Upper lobe of left lung (tissue), 6 donors: Measurements from ENCODE around the gene KATNAL2. TPM values are rescaled to one million over a fixed set of nuclear protein-coding genes. Genes with fewer than 3 reads are reported as not detected.
"Not testable (repeated sequence)": the region's sequence is repeated elsewhere in the genome, so short reads cannot be mapped to it uniquely, and the experiment has no call there.

Experiments used
- ATAC-seq, 2 donors: fragments of 200-7000 bp; cut with Tn5 transposase; one replicate each; pipeline ENCODE4 v1.9.1; 2022; ENCODE audit warnings: mild to moderate bottlenecking in 2 of 2, moderate library complexity in 2 of 2; ENCODE audit not compliant: low FRiP score in 2 of 2
- DNase-seq, 2 donors: peaks; one replicate each; pipeline ENCODE4 v3.0.0-alpha.2; 2019 to 2020
- H3K27ac ChIP-seq, 4 donors: fragments of 200-600 bp; sonication (generic); one replicate each; pipeline ENCODE4 v1.5.1; 2016 to 2019
- H3K27me3 ChIP-seq, 4 donors: fragments of 200-600 bp; sonication (generic); one replicate each; pipeline ENCODE4 v1.5.1; 2017 to 2019
- H3K36me3 ChIP-seq, 4 donors: fragments of 200-600 bp; sonication (generic); one replicate each; pipeline ENCODE4 v1.5.1; 2016 to 2019
- H3K4me1 ChIP-seq, 4 donors: fragments of 200-600 bp; sonication (generic); one replicate each; pipeline ENCODE4 v1.5.1; 2018 to 2019
- H3K4me3 ChIP-seq, 4 donors: fragments of 200-600 bp; sonication (generic); one replicate each; pipeline ENCODE4 v1.5.1; 2017 to 2019; ENCODE audit warnings: mild to moderate bottlenecking in 2 of 4, moderate library complexity in 1 of 4
- H3K9me3 ChIP-seq, 4 donors: fragments of 200-600 bp; sonication (generic); one replicate each; pipeline ENCODE4 v1.5.1; 2018 to 2019
- CTCF ChIP-seq, 6 experiments: fragments of 450-650 bp in 4 of 6; fragments of 200-600 bp in 2 of 6; sonication (generic) in 2 of 6; IDR thresholded peaks; one replicate each; pipeline ENCODE4 v1.5.1; 2016 to 2019; ENCODE audit warnings: antibody characterized with exemption in 6 of 6
- EP300 ChIP-seq, 4 donors: sonication (generic); formaldehyde crosslinking; IDR thresholded peaks; one replicate each; pipeline ENCODE4 v1.5.1; 2017; ENCODE audit warnings: antibody characterized with exemption in 4 of 4, control low read depth in 2 of 4
- POLR2A ChIP-seq, 4 donors: fragments of 450-650 bp; IDR thresholded peaks; one replicate each; pipeline ENCODE4 v1.5.1; 2016 to 2017; ENCODE audit warnings: antibody characterized with exemption in 4 of 4, mild to moderate bottlenecking in 2 of 4
- POLR2AphosphoS5 ChIP-seq, 2 donors: sonication (generic); formaldehyde crosslinking; IDR thresholded peaks; one replicate each; pipeline ENCODE4 v1.5.1; 2017; ENCODE audit warnings: antibody characterized with exemption in 2 of 2
- WGBS, 2 donors: methylation state at CpG; one replicate each; pipeline ENCODE4 v1.1.5; 2017 to 2018; 5-methylcytosine and 5-hydroxymethylcytosine counted together
- total RNA-seq, 6 donors: library from RNA; depleted of rRNA in 4 of 6; stranded (reverse); fragments of >200 nt in 4 of 6; gene quantifications; one replicate each; pipeline versions ENCODE4 v1.1.0 to v1.2.1, GENCODE V29; 2016 to 2021
- donor health status: DM: no; HTN: no; CAD: no; lungs with moderate emphysema.
- donor health status: DM: no; HTN: yes; CAD: no; lungs with severe emphysema.

The KATNAL2 gene
- total RNA-seq, 6 donors from 2014 or later: 1.6 to 12.6 (median 5.5) TPM

GRCh38 chr18:47028738-47029137, 111.3 kb downstream of the KATNAL2 start:
- not testable (repeated sequence) for H3K27me3 ChIP-seq, H3K27ac ChIP-seq, ATAC-seq, H3K9me3 ChIP-seq, H3K4me3 ChIP-seq, H3K36me3 ChIP-seq, H3K4me1 ChIP-seq
- DNase-seq: peak in 1 of 2 donors; percentile 64
- WGBS, 2 donors: 93% methylated on average over 11 of the region's 29 CpGs; no CpG with 5 or more reads in 1 of the 2 donors

GRCh38 chr18:47029684-47030353, 112.4 kb downstream of the KATNAL2 start:
- not testable (repeated sequence) for H3K4me3 ChIP-seq, DNase-seq, H3K27ac ChIP-seq, H3K36me3 ChIP-seq, H3K27me3 ChIP-seq, H3K9me3 ChIP-seq, H3K4me1 ChIP-seq
- WGBS, 2 donors: no CpG with 5 or more reads among the region's 55 CpGs
- ATAC-seq: peak; percentile 42 to 68

DNA sequence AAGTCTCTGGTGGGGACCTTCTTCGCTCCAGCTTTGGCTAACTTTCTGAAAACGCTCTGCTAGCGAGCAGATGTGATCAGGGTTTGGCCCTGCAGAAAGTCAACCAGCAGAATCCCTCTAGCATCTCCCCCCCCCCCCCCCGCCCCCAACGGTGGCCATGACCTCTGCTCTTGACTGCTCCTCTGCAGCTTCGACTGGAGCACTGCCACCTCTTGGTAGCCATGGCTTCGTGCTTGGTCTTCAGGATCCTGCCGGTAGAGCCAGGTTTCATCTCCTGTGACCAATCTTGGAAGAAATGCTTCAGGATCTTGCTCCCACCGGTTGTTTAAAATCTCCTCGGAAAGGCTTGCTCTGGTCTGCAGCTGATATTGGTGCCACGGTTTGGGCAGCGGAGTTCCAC, 113.5 kb downstream of the KATNAL2 start:
- not testable (repeated sequence) for H3K27me3 ChIP-seq, H3K36me3 ChIP-seq, H3K4me3 ChIP-seq, H3K27ac ChIP-seq, ATAC-seq, H3K4me1 ChIP-seq, DNase-seq, H3K9me3 ChIP-seq
- 95 to 96% methylated on average over 4 to 5 of the region's 12 CpGs for WGBS, 2 donors

DNA sequence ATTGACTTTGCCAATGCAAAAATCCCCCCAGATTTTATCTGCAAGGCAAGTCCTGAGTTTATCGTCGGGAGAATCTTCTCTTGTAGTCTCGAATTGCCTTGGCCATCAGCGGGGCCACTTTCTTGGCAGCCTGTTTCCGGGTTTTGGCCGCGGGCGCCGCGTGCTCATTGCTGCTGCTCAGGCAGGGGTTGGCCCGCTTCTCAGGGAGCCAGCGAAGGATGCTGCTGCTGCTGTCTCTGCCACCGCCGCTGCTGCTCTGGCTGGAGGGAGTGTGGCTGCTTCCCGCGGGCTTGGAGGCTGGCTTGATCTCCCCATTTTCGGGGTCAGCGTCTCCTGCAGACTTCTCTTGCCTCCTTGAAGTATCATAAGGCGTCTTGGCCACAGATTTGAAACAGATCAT, 115.5 kb downstream of the KATNAL2 start:
- TF ChIP-seq EP300 (IDR thresholded peaks at IDR 0.05): no peak
- no peak for TF ChIP-seq CTCF (IDR thresholded peaks at IDR 0.05)
- no peak for TF ChIP-seq POLR2A (IDR thresholded peaks at IDR 0.05)
- no peak for TF ChIP-seq POLR2AphosphoS5 (IDR thresholded peaks at IDR 0.05)
- no peaks in the 10 kb centered on the region for H3K4me1 ChIP-seq
- 92 to 93% methylated on average over 17 to 19 of the region's 19 CpGs for WGBS, 2 donors

GRCh38 chr18:47034591-47034990, 117.2 kb downstream of the KATNAL2 start:
- not testable (repeated sequence) for H3K4me1 ChIP-seq, ATAC-seq
- WGBS, 2 donors: 97 to 100% methylated on average over 5 to 26 of the region's 28 CpGs

More for the DNA sequence above, 115.5 kb downstream of the KATNAL2 start:
- H3K27me3 ChIP-seq: no peaks in the 10 kb centered on the region
- no peaks in the 10 kb centered on the region for H3K36me3 ChIP-seq
- DNase-seq (peak in 1 of 2 donors; percentile 77), ATAC-seq (no peak)
- no peak overlapping the region for H3K4me3 ChIP-seq
- no peaks in the 10 kb centered on the region for H3K9me3 ChIP-seq
- H3K27ac ChIP-seq: no peak overlapping the region

DNA sequence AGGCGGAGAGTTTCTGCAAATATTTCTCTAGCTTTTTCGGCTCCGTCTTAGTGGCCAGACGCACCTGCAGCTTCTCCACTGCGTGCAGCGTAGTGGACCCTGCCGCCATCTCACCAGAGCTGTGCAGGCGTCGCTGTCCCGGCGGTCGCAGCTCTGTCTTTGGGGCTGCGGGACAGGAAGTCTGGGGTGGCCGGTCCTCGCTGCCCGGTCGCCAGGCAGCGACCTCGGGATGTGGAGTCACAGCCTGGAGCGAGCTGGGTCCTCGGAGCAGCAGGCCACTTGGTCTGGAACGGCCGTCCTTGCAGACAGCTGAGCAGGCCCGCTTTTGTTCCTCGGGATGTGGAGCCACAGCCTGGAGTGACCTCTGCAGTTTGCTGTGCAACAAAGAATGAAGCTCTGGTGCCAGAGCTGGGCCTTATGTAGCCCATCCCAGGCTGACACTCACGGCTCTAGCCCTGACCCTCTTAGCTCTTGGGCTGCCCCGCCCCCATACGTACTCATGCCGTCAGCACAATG, 117.8 kb downstream of the KATNAL2 start, which contains the start of gene ELOA2:
Gene ELOA2, minus strand, starts transcription at position 466 of the 516 bp plus-strand sequence. Its CDS starts 357 bp downstream, at position 109.
- peak in 1 of 2 donors; percentile 64 for DNase-seq
- TF ChIP-seq CTCF (IDR thresholded peaks at IDR 0.05): no peak
- no peak for TF ChIP-seq EP300 (IDR thresholded peaks at IDR 0.05)
- no peak for TF ChIP-seq POLR2A (IDR thresholded peaks at IDR 0.05)
- TF ChIP-seq POLR2AphosphoS5 (IDR thresholded peaks at IDR 0.05): no peak
- H3K4me3 ChIP-seq: no peak within 1 kb of the TSS
- H3K27ac ChIP-seq: no peak within 1 kb of the TSS
- no peaks in the 10 kb centered on the region for H3K9me3 ChIP-seq
- 95% methylated on average over 14 to 28 of the region's 29 CpGs for WGBS, 2 donors
- no peaks in the 10 kb centered on the region for H3K27me3 ChIP-seq
- H3K36me3 ChIP-seq: no peaks in the 10 kb centered on the region
- no peak for ATAC-seq
- H3K4me1 ChIP-seq: no peaks in the 10 kb centered on the region

More at GRCh38 chr18:47034591-47034990, 117.2 kb downstream of the KATNAL2 start:
- not testable (repeated sequence) for H3K9me3 ChIP-seq, H3K4me3 ChIP-seq, H3K27me3 ChIP-seq, H3K36me3 ChIP-seq, H3K27ac ChIP-seq
- peak in 1 of 2 donors; percentile 65 for DNase-seq

DNA sequence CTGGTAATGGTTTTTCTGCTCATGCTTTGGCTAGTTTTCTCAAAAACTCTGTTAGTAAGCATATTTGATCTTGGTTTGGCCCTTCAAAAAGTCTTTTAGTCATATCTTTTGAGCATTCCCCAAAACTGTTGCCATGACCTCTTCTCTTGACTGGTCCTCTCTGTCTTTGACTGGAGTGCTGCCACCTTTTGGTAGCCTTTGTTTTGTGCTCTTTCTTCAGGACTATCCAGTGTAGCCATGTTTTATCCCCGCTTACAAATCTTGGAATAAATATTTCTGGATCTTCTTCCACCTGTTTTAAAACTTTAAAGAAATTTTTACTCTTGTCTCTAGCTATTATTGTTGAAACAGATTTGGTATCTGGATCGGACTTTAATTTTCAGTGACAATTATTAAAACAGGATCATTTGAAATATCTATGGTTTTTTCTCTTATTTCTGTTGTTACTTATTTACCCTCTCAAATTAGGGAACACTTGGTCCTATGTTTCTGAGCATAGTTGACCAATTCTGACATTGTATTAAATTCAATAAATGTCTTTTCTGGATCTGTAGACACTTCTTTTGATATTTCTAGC, 119.0 kb downstream of the KATNAL2 start:
- ATAC-seq (no peak), DNase-seq (no peak)
- 72 to 79% methylated on average over 2 of the region's 2 CpGs for WGBS, 2 donors

More for the DNA sequence above, 119.0 kb downstream of the KATNAL2 start:
- Histone ChIP-seq H3K9me3 (no peaks in the 10 kb centered on the region), H3K27ac (no peak overlapping the region), H3K27me3 (no peaks in the 10 kb centered on the region), H3K36me3 (no peaks in the 10 kb centered on the region), H3K4me1 (no peaks in the 10 kb centered on the region), H3K4me3 (no peak overlapping the region)
- no peak for TF ChIP-seq POLR2A (IDR thresholded peaks at IDR 0.05)
- TF ChIP-seq POLR2AphosphoS5 (IDR thresholded peaks at IDR 0.05): no peak
- TF ChIP-seq CTCF (IDR thresholded peaks at IDR 0.05): no peak
- TF ChIP-seq EP300 (IDR thresholded peaks at IDR 0.05): no peak
